ENCODE data around the gene TRPV6.

Gene TRPV6

GRCh38 chr7:142889816-142890215 is 4.3 kb upstream of the TRPV6 start:
- Histone ChIP-seq H3K4me2 (no peak overlapping the region), H4K20me1 (ENCODE audit: insufficient read depth) (no peaks in the 10 kb centered on the region), H3K4me1 (ENCODE audit: low read depth, poor library complexity, severe bottlenecking) (no peaks in the 10 kb centered on the region), H2AFZ (ENCODE audit: low read depth) (no peak overlapping the region), H3K79me2 (ENCODE audit: insufficient read depth, low read depth) (no peaks in the 10 kb centered on the region), H3K27ac (no peak overlapping the region), H3K36me3 (ENCODE audit: insufficient read depth) (no peaks in the 10 kb centered on the region), H3K9ac (no peak overlapping the region), H3K4me3 (IDR thresholded peaks at IDR 0.05; ENCODE audit: insufficient read depth, low read depth, low read length) (no peak overlapping the region), H3K27me3 (ENCODE audit: insufficient read depth, low read depth) (no peaks in the 10 kb centered on the region)
- TF ChIP-seq CTCF (conservative IDR thresholded peaks at IDR 0.05; ENCODE audit: low read depth, low read length), result no peak

GRCh38 chr7:142887282-142888015 is 1.9 kb upstream of the TRPV6 start:
- Histone ChIP-seq H2AFZ (ENCODE audit: low read depth) (no peak overlapping the region), H3K36me3 (ENCODE audit: insufficient read depth) (no peaks in the 10 kb centered on the region), H3K27ac (no peak overlapping the region), H3K4me2 (no peak overlapping the region), H3K27me3 (ENCODE audit: insufficient read depth, low read depth) (no peaks in the 10 kb centered on the region), H3K79me2 (ENCODE audit: insufficient read depth, low read depth) (no peaks in the 10 kb centered on the region), H3K9ac (no peak overlapping the region), H3K4me3 (IDR thresholded peaks at IDR 0.05; ENCODE audit: insufficient read depth, low read depth, low read length) (no peak overlapping the region), H3K4me1 (ENCODE audit: low read depth, poor library complexity, severe bottlenecking) (no peaks in the 10 kb centered on the region), H4K20me1 (ENCODE audit: insufficient read depth) (no peaks in the 10 kb centered on the region)
- no peak for TF ChIP-seq CTCF (conservative IDR thresholded peaks at IDR 0.05; ENCODE audit: low read depth, low read length)

- Histone ChIP-seq H4K20me1 (ENCODE audit: insufficient read depth) (no peaks in the 10 kb centered on the region), H3K4me1 (ENCODE audit: low read depth, poor library complexity, severe bottlenecking) (no peaks in the 10 kb centered on the region), H3K4me3 (IDR thresholded peaks at IDR 0.05; ENCODE audit: insufficient read depth, low read depth, low read length) (no peak overlapping the region), H3K36me3 (ENCODE audit: insufficient read depth) (no peaks in the 10 kb centered on the region), H2AFZ (ENCODE audit: low read depth) (no peak overlapping the region), H3K79me2 (ENCODE audit: insufficient read depth, low read depth) (no peaks in the 10 kb centered on the region), H3K27me3 (ENCODE audit: insufficient read depth, low read depth) (no peaks in the 10 kb centered on the region), H3K9ac (no peak overlapping the region), H3K4me2 (no peak overlapping the region), H3K27ac (no peak overlapping the region)
- no peak for TF ChIP-seq CTCF (conservative IDR thresholded peaks at IDR 0.05; ENCODE audit: low read depth, low read length)
Observed at GRCh38 chr7:142886866-142887265, 1.3 kb upstream of the TRPV6 start.

GRCh38 chr7:142884286-142884640 is 1.3 kb downstream of the TRPV6 start:
- TF ChIP-seq CTCF (conservative IDR thresholded peaks at IDR 0.05; ENCODE audit: low read depth, low read length), result no peak
- H4K20me1 ChIP-seq (ENCODE audit: insufficient read depth), result no peaks in the 10 kb centered on the region
- H3K27ac ChIP-seq, result no peak overlapping the region
- H3K9ac ChIP-seq, result no peak overlapping the region
- no peak overlapping the region for H3K4me3 ChIP-seq (IDR thresholded peaks at IDR 0.05; ENCODE audit: insufficient read depth, low read depth, low read length)
- H3K79me2 ChIP-seq (ENCODE audit: insufficient read depth, low read depth), result no peaks in the 10 kb centered on the region
- H3K36me3 ChIP-seq (ENCODE audit: insufficient read depth), result no peaks in the 10 kb centered on the region
- H3K4me1 ChIP-seq (ENCODE audit: low read depth, poor library complexity, severe bottlenecking), result no peaks in the 10 kb centered on the region
- no peak overlapping the region for H3K4me2 ChIP-seq
- H2AFZ ChIP-seq (ENCODE audit: low read depth), result no peak overlapping the region
- no peaks in the 10 kb centered on the region for H3K27me3 ChIP-seq (ENCODE audit: insufficient read depth, low read depth)

All from KMS-11 (cell line).